GM21529 (cell line): ENCODE measurements around the gene ABCA12.

ENCODE experiments used
- ATAC-seq: cut with Tn5 transposase; IDR thresholded peaks from one replicate; pipeline ENCODE4 v1.9.1; 2021; ENCODE audit not compliant: unreplicated experiment

Gene ABCA12

GRCh38 chr2:215036314-215036713, 102.1 kb downstream of the ABCA12 start:
- ATAC-seq, result no peak

- ATAC-seq, result no peak
Observed at GRCh38 chr2:215034154-215034553, 104.3 kb downstream of the ABCA12 start.

GRCh38 chr2:215032153-215032552, 106.3 kb downstream of the ABCA12 start:
- peak; percentile 64 for ATAC-seq

GRCh38 chr2:215031321-215031720, 107.1 kb downstream of the ABCA12 start:
- ATAC-seq, result no peak

- ATAC-seq, result no peak
Observed at GRCh38 chr2:215029936-215030335, 108.5 kb downstream of the ABCA12 start.

GRCh38 chr2:215028231-215028630, 110.2 kb downstream of the ABCA12 start:
- no peak for ATAC-seq

GRCh38 chr2:215027779-215028178, 110.6 kb downstream of the ABCA12 start:
- no peak for ATAC-seq

GRCh38 chr2:215022910-215023309, 115.5 kb downstream of the ABCA12 start:
- no peak for ATAC-seq

- peak; percentile 24 for ATAC-seq
Observed at GRCh38 chr2:215022418-215022817, 116.0 kb downstream of the ABCA12 start.

- ATAC-seq, result peak; percentile 32
Observed at GRCh38 chr2:215020283-215020682, 118.1 kb downstream of the ABCA12 start.

GRCh38 chr2:215019521-215020145, 118.8 kb downstream of the ABCA12 start:
- ATAC-seq, result peak; percentile 71

GRCh38 chr2:215019085-215019484, 119.3 kb downstream of the ABCA12 start:
- ATAC-seq, result peak; percentile 53

- no peak for ATAC-seq
Observed at GRCh38 chr2:215015421-215015820, 123.0 kb downstream of the ABCA12 start.

GRCh38 chr2:215010390-215010789, 128.0 kb downstream of the ABCA12 start:
- ATAC-seq, result no peak

- peak; percentile 9 for ATAC-seq
Observed at GRCh38 chr2:215003001-215003400, 135.4 kb downstream of the ABCA12 start.

GRCh38 chr2:215002500-215002899, 135.9 kb downstream of the ABCA12 start:
- peak; percentile 69 for ATAC-seq

GRCh38 chr2:215000721-215001120, 137.7 kb downstream of the ABCA12 start:
- no peak for ATAC-seq

GRCh38 chr2:214995926-214996670, 142.3 kb downstream of the ABCA12 start:
- peak; percentile 94 for ATAC-seq

- ATAC-seq, result peak; percentile 52
Observed at GRCh38 chr2:214995409-214995808, 143.0 kb downstream of the ABCA12 start.

GRCh38 chr2:214992911-214993310, 145.5 kb downstream of the ABCA12 start:
- no peak for ATAC-seq

GRCh38 chr2:214989187-214989586, 149.2 kb downstream of the ABCA12 start:
- ATAC-seq, result no peak

- ATAC-seq, result no peak
Observed at GRCh38 chr2:214987261-214987660, 151.2 kb downstream of the ABCA12 start.

GRCh38 chr2:214985619-214986018, 152.8 kb downstream of the ABCA12 start:
- ATAC-seq, result no peak
